ENCODE measurements around the gene ELOF1. TPM values are rescaled to one million over a fixed set of nuclear protein-coding genes. Genes with fewer than 3 reads are reported as not detected.

The ELOF1 gene
- total and polyA plus RNA-seq, 2 donors (not counting 3 experiments of a cell fraction or from before 2014, with no cell fraction given), result 49.9 to 80.2 TPM

- H3K9me1 ChIP-seq (replicated peaks; ENCODE audit: control insufficient read depth, extremely low read depth, insufficient read depth, low read length), result no peaks in the 10 kb centered on the region
- H3K4me3 ChIP-seq (replicated peaks in 1 of 3; ENCODE audit: insufficient read depth in 1 of 3, low read depth in 1 of 3, low read length in 3 of 3), result no peak overlapping the region
- ChIA-PET CTCF (interaction anchor here (1.6 kb wide), 1 partner anchor 160 kb away, joined by 5 read pairs; no protein-coding TSS in a partner anchor), POLR2A (no interaction called here)
- H2AFZ ChIP-seq (ENCODE audit: low read depth, low read length), result no peak overlapping the region
- H3K79me2 ChIP-seq (ENCODE audit: control insufficient read depth, insufficient read depth, low read length), result no peaks in the 10 kb centered on the region
- no peaks in the 10 kb centered on the region for H3K4me1 ChIP-seq (ENCODE audit: control insufficient read depth, extremely low read depth, insufficient read depth, low read length)
- no peak for TF ChIP-seq EZH2 (IDR thresholded peaks at IDR 0.05; ENCODE audit: borderline replicate concordance, low read depth, low read length, severe bottlenecking)
- no peak for TF ChIP-seq JUN (IDR thresholded peaks at IDR 0.05; ENCODE audit: borderline replicate concordance, insufficient read depth, insufficient read length, low read depth)
- no peak for TF ChIP-seq GATA2 (IDR thresholded peaks at IDR 0.05; ENCODE audit: insufficient read depth, insufficient read length, low read depth, low read length)
- TF ChIP-seq, protein P1, sequence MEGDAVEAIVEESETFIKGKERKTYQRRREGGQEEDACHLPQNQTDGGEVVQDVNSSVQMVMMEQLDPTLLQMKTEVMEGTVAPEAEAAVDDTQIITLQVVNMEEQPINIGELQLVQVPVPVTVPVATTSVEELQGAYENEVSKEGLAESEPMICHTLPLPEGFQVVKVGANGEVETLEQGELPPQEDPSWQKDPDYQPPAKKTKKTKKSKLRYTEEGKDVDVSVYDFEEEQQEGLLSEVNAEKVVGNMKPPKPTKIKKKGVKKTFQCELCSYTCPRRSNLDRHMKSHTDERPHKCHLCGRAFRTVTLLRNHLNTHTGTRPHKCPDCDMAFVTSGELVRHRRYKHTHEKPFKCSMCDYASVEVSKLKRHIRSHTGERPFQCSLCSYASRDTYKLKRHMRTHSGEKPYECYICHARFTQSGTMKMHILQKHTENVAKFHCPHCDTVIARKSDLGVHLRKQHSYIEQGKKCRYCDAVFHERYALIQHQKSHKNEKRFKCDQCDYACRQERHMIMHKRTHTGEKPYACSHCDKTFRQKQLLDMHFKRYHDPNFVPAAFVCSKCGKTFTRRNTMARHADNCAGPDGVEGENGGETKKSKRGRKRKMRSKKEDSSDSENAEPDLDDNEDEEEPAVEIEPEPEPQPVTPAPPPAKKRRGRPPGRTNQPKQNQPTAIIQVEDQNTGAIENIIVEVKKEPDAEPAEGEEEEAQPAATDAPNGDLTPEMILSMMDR (IDR thresholded peaks at IDR 0.05; ENCODE audit: extremely low read depth in 1 of 2, insufficient read depth in 1 of 2, low read depth in 1 of 2, low read length in 2 of 2), result no peak
- no peak for TF ChIP-seq POLR2AphosphoS5 (IDR thresholded peaks at IDR 0.05; ENCODE audit: insufficient read depth, low read depth, low read length)
- no peak for TF ChIP-seq MAX (IDR thresholded peaks at IDR 0.05; ENCODE audit: insufficient read depth, insufficient read length)
- TF ChIP-seq POLR2A (IDR thresholded peaks at IDR 0.05; ENCODE audit: low read depth, low read length), result no peak
- no peak for TF ChIP-seq MYC (IDR thresholded peaks at IDR 0.05; ENCODE audit: low read depth, low read length)
- TF ChIP-seq FOS (IDR thresholded peaks at IDR 0.05; ENCODE audit: borderline replicate concordance, insufficient read depth, low read length), result no peak
- H3K9ac ChIP-seq (replicated peaks; ENCODE audit: extremely low read depth, insufficient read depth, low read length), result no peak overlapping the region
- H3K4me2 ChIP-seq (ENCODE audit: insufficient read depth, low read length), result no peak overlapping the region
- no peak overlapping the region for H3K27ac ChIP-seq (ENCODE audit: insufficient read depth, low read depth, low read length)
- DNase-seq (ENCODE audit: low read depth, low spot score) (no peak), FAIRE-seq (no peak)
- peaks cover 5 to 9% of the 10 kb centered on the region in 2 experiments for H3K27me3 ChIP-seq (ENCODE audit: control insufficient read depth in 2 of 2, insufficient read depth in 2 of 2, low read length in 2 of 2)
- no TSS peak for BruUV-seq (replicated peaks)
- dilution Hi-C loops (cut with MboI; ENCODE audit: extremely low pct_ligation_motif_present, low sequenced_read_pairs), result no loop called here
- H3K36me3 ChIP-seq (ENCODE audit: control insufficient read depth in 2 of 2, extremely low read depth in 1 of 2, insufficient read depth in 2 of 2, low read length in 2 of 2), result no peaks in the 10 kb centered on the region
- no peaks in the 10 kb centered on the region for H4K20me1 ChIP-seq (replicated peaks; ENCODE audit: control insufficient read depth, extremely low read depth, insufficient read depth, low read length)
- intact Hi-C loops (cut with micrococcal nuclease), result no loop called here
- no peaks in the 10 kb centered on the region for H3K9me3 ChIP-seq (replicated peaks; ENCODE audit: control insufficient read depth, insufficient read depth, low read length)
Observed at GRCh38 chr19:11541238-11541637, 17.8 kb downstream of the ELOF1 start.
